Liver (tissue), 3 donors: ENCODE measurements around the gene GNRH2.

Source experiments
- ATF3 ChIP-seq: IDR thresholded peaks from 2 replicates; pipeline ENCODE4 v1.6.1; 2016; ENCODE audit warnings: antibody characterized with exemption
- CTCF ChIP-seq: fragments of 150-350 bp; IDR thresholded peaks from 2 replicates; pipeline ENCODE4 v1.5.1; 2017; ENCODE audit warnings: improper control_type of control experiment, low read depth, low read length; ENCODE audit not compliant: missing input control
- FOXA1 ChIP-seq: IDR thresholded peaks from 2 replicates; pipeline ENCODE4 v1.6.1; 2016; ENCODE audit warnings: antibody characterized with exemption
- GABPA ChIP-seq, 2 donors: IDR thresholded peaks in 1 of 2; conservative IDR thresholded peaks in 1 of 2; 2 replicates each; pipeline ENCODE4 v1.6.1; 2016; ENCODE audit warnings: antibody characterized with exemption in 2 of 2, mild to moderate bottlenecking in 1 of 2, moderate library complexity in 1 of 2
- MAX ChIP-seq: IDR thresholded peaks from 2 replicates; pipeline ENCODE4 v1.6.1; 2016; ENCODE audit warnings: antibody characterized with exemption
- RAD21 ChIP-seq, 2 donors: IDR thresholded peaks; 2 replicates each; pipeline ENCODE4 v1.6.1; 2016; ENCODE audit warnings: antibody characterized with exemption in 2 of 2, mild to moderate bottlenecking in 2 of 2
- SP1 ChIP-seq: IDR thresholded peaks from 2 replicates; pipeline ENCODE4 v1.6.1; 2018; ENCODE audit warnings: antibody characterized with exemption, mild to moderate bottlenecking
- TAF1 ChIP-seq: conservative IDR thresholded peaks from 2 replicates; pipeline ENCODE4 v1.6.1; 2016; ENCODE audit warnings: antibody characterized with exemption, mild to moderate bottlenecking
- TF ChIP-seq, protein P1 (sequence below): IDR thresholded peaks from 2 replicates; pipeline ENCODE4 v1.6.1; 2016; ENCODE audit warnings: antibody characterized with exemption
- TF ChIP-seq, protein P2 (sequence below): IDR thresholded peaks from 2 replicates; pipeline ENCODE4 v1.6.1; 2016; ENCODE audit warnings: antibody characterized with exemption, mild to moderate bottlenecking
- donor health status: healthy.
- donor health status: healthy.

GRCh38 chr20:3071266-3071609 is 27.8 kb downstream of the GNRH2 start:
- TF ChIP-seq CTCF (no peak), ATF3 (no peak), TAF1 (no peak), FOXA1 (no peak), MAX (no peak), GABPA (IDR thresholded peaks at IDR 0.05 in 1 of 2, conservative IDR thresholded peaks at IDR 0.05 in 1 of 2) (no peak), SP1 (no peak), RAD21 (IDR thresholded peaks at IDR 0.05) (no peak)
- TF ChIP-seq, protein P1, sequence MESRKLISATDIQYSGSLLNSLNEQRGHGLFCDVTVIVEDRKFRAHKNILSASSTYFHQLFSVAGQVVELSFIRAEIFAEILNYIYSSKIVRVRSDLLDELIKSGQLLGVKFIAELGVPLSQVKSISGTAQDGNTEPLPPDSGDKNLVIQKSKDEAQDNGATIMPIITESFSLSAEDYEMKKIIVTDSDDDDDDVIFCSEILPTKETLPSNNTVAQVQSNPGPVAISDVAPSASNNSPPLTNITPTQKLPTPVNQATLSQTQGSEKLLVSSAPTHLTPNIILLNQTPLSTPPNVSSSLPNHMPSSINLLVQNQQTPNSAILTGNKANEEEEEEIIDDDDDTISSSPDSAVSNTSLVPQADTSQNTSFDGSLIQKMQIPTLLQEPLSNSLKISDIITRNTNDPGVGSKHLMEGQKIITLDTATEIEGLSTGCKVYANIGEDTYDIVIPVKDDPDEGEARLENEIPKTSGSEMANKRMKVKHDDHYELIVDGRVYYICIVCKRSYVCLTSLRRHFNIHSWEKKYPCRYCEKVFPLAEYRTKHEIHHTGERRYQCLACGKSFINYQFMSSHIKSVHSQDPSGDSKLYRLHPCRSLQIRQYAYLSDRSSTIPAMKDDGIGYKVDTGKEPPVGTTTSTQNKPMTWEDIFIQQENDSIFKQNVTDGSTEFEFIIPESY = no peak
- TF ChIP-seq, protein P2, sequence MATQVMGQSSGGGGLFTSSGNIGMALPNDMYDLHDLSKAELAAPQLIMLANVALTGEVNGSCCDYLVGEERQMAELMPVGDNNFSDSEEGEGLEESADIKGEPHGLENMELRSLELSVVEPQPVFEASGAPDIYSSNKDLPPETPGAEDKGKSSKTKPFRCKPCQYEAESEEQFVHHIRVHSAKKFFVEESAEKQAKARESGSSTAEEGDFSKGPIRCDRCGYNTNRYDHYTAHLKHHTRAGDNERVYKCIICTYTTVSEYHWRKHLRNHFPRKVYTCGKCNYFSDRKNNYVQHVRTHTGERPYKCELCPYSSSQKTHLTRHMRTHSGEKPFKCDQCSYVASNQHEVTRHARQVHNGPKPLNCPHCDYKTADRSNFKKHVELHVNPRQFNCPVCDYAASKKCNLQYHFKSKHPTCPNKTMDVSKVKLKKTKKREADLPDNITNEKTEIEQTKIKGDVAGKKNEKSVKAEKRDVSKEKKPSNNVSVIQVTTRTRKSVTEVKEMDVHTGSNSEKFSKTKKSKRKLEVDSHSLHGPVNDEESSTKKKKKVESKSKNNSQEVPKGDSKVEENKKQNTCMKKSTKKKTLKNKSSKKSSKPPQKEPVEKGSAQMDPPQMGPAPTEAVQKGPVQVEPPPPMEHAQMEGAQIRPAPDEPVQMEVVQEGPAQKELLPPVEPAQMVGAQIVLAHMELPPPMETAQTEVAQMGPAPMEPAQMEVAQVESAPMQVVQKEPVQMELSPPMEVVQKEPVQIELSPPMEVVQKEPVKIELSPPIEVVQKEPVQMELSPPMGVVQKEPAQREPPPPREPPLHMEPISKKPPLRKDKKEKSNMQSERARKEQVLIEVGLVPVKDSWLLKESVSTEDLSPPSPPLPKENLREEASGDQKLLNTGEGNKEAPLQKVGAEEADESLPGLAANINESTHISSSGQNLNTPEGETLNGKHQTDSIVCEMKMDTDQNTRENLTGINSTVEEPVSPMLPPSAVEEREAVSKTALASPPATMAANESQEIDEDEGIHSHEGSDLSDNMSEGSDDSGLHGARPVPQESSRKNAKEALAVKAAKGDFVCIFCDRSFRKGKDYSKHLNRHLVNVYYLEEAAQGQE = no peak
